ENCODE measurements around the gene CA10. TPM values are rescaled to one million over a fixed set of nuclear protein-coding genes. Genes with fewer than 3 reads are reported as not detected.

Gene CA10
- total RNA-seq, 1 donor = not detected

- peak; percentile 1 for DNase-seq (ENCODE audit: insufficient read length, low spot score, missing footprints)
- no peaks in the 10 kb centered on the region for H4K20me1 ChIP-seq (ENCODE audit: insufficient read depth, low read length)
- no peaks in the 10 kb centered on the region for H3K79me2 ChIP-seq (ENCODE audit: insufficient read depth, low read length)
- no peaks in the 10 kb centered on the region for H3K27me3 ChIP-seq (ENCODE audit: insufficient read depth, low read length)
- no peaks in the 10 kb centered on the region for H3K9me3 ChIP-seq (ENCODE audit: low read depth, low read length)
- peaks cover 19% of the 10 kb centered on the region for H3K4me1 ChIP-seq (ENCODE audit: insufficient read depth, low read length)
- no peak overlapping the region for H3K4me3 ChIP-seq (ENCODE audit: insufficient read depth, low read length)
- TF ChIP-seq CTCF (IDR thresholded peaks at IDR 0.05; ENCODE audit: extremely low read depth, low read depth, low read length) = no peak
- H3K36me3 ChIP-seq (ENCODE audit: insufficient read depth, low read length) = no peaks in the 10 kb centered on the region
- no peak overlapping the region for H3K27ac ChIP-seq (ENCODE audit: low read depth, low read length)
- no peak overlapping the region for H3K4me2 ChIP-seq (ENCODE audit: insufficient read depth, low read length)
- no peak overlapping the region for H2AFZ ChIP-seq (ENCODE audit: low read length)
These were observed 132.4 kb downstream of the CA10 start for GRCh38 chr17:52026075-52026474.

GRCh38 chr17:52025236-52025635 lies 133.3 kb downstream of the CA10 start:
- no peak overlapping the region for H2AFZ ChIP-seq (ENCODE audit: low read length)
- H3K27me3 ChIP-seq (ENCODE audit: insufficient read depth, low read length) = no peaks in the 10 kb centered on the region
- no peak for TF ChIP-seq CTCF (IDR thresholded peaks at IDR 0.05; ENCODE audit: extremely low read depth, low read depth, low read length)
- no peak overlapping the region for H3K4me2 ChIP-seq (ENCODE audit: insufficient read depth, low read length)
- no peaks in the 10 kb centered on the region for H3K79me2 ChIP-seq (ENCODE audit: insufficient read depth, low read length)
- no peaks in the 10 kb centered on the region for H4K20me1 ChIP-seq (ENCODE audit: insufficient read depth, low read length)
- no peak overlapping the region for H3K4me3 ChIP-seq (ENCODE audit: insufficient read depth, low read length)
- no peak for DNase-seq (ENCODE audit: insufficient read length, low spot score, missing footprints)
- H3K9me3 ChIP-seq (ENCODE audit: low read depth, low read length) = no peaks in the 10 kb centered on the region
- peaks cover 19% of the 10 kb centered on the region for H3K4me1 ChIP-seq (ENCODE audit: insufficient read depth, low read length)
- H3K27ac ChIP-seq (ENCODE audit: low read depth, low read length) = no peak overlapping the region
- H3K36me3 ChIP-seq (ENCODE audit: insufficient read depth, low read length) = no peaks in the 10 kb centered on the region

- Histone ChIP-seq H3K36me3 (ENCODE audit: insufficient read depth, low read length) (no peaks in the 10 kb centered on the region), H3K27me3 (ENCODE audit: insufficient read depth, low read length) (no peaks in the 10 kb centered on the region), H3K79me2 (ENCODE audit: insufficient read depth, low read length) (no peaks in the 10 kb centered on the region), H3K4me2 (ENCODE audit: insufficient read depth, low read length) (no peak overlapping the region), H2AFZ (ENCODE audit: low read length) (no peak overlapping the region), H3K4me1 (ENCODE audit: insufficient read depth, low read length) (peaks cover 19% of the 10 kb centered on the region), H3K9me3 (ENCODE audit: low read depth, low read length) (no peaks in the 10 kb centered on the region), H4K20me1 (ENCODE audit: insufficient read depth, low read length) (no peaks in the 10 kb centered on the region), H3K27ac (ENCODE audit: low read depth, low read length) (no peak overlapping the region), H3K4me3 (ENCODE audit: insufficient read depth, low read length) (no peak overlapping the region)
- TF ChIP-seq CTCF (IDR thresholded peaks at IDR 0.05; ENCODE audit: extremely low read depth, low read depth, low read length) = no peak
- DNase-seq (ENCODE audit: insufficient read length, low spot score, missing footprints) = no peak
These were observed 134.1 kb downstream of the CA10 start for GRCh38 chr17:52024300-52024870.

- Histone ChIP-seq H3K4me2 (ENCODE audit: insufficient read depth, low read length) (no peak overlapping the region), H4K20me1 (ENCODE audit: insufficient read depth, low read length) (no peaks in the 10 kb centered on the region), H3K79me2 (ENCODE audit: insufficient read depth, low read length) (no peaks in the 10 kb centered on the region), H3K4me3 (ENCODE audit: insufficient read depth, low read length) (no peak overlapping the region), H2AFZ (ENCODE audit: low read length) (no peak overlapping the region), H3K4me1 (ENCODE audit: insufficient read depth, low read length) (no peaks in the 10 kb centered on the region), H3K27ac (ENCODE audit: low read depth, low read length) (no peak overlapping the region), H3K36me3 (ENCODE audit: insufficient read depth, low read length) (no peaks in the 10 kb centered on the region), H3K27me3 (ENCODE audit: insufficient read depth, low read length) (no peaks in the 10 kb centered on the region), H3K9me3 (ENCODE audit: low read depth, low read length) (no peaks in the 10 kb centered on the region)
- TF ChIP-seq CTCF (IDR thresholded peaks at IDR 0.05; ENCODE audit: extremely low read depth, low read depth, low read length) = no peak
- no peak for DNase-seq (ENCODE audit: insufficient read length, low spot score, missing footprints)
These were observed 147.4 kb downstream of the CA10 start for GRCh38 chr17:52011064-52011463.
